Parathyroid adenoma (tissue), 2 donors: Measurements from ENCODE around the gene DCDC2B.

Experiments used
- H2AFZ ChIP-seq: fragments of 300-600 bp; sonication (generic); one replicate; pipeline ENCODE4 v1.7.0; 2017; ENCODE audit warnings: antibody characterized with exemption, mild to moderate bottlenecking
- H3K27ac ChIP-seq: fragments of 300-600 bp; sonication (generic); one replicate; pipeline ENCODE4 v1.7.0; 2017
- H3K27me3 ChIP-seq: fragments of 300-600 bp; sonication (generic); one replicate; pipeline ENCODE4 v1.7.0; 2017; ENCODE audit warnings: low read length; ENCODE audit not compliant: control insufficient read depth, insufficient read depth
- H3K36me3 ChIP-seq: fragments of 300-600 bp; sonication (generic); one replicate; pipeline ENCODE4 v1.7.0; 2017; ENCODE audit warnings: low read length; ENCODE audit not compliant: control insufficient read depth, insufficient read depth
- H3K4me1 ChIP-seq: fragments of 300-600 bp; sonication (generic); one replicate; pipeline ENCODE4 v1.7.0; 2017; ENCODE audit warnings: control low read depth
- H3K4me2 ChIP-seq: fragments of 300-600 bp; sonication (generic); one replicate; pipeline ENCODE4 v1.7.0; 2017; ENCODE audit warnings: low read length
- H3K4me3 ChIP-seq: fragments of 300-600 bp; sonication (generic); one replicate; pipeline ENCODE4 v1.7.0; 2017; ENCODE audit warnings: low read depth, low read length
- H3K79me2 ChIP-seq: fragments of 300-600 bp; sonication (generic); one replicate; pipeline ENCODE4 v1.7.0; 2017; ENCODE audit warnings: control low read depth
- H3K9ac ChIP-seq: fragments of 300-600 bp; sonication (generic); one replicate; pipeline ENCODE4 v1.7.0; 2017; ENCODE audit warnings: mild to moderate bottlenecking
- H3K9me3 ChIP-seq: fragments of 300-600 bp; sonication (generic); one replicate; pipeline ENCODE4 v1.7.0; 2017; ENCODE audit warnings: low read length; ENCODE audit not compliant: control insufficient read depth
- CTCF ChIP-seq: fragments of 300-600 bp; sonication (generic); IDR thresholded peaks from one replicate; pipeline ENCODE4 v1.7.0; 2017; ENCODE audit warnings: antibody characterized with exemption, mild to moderate bottlenecking
- donor health status: primary hyperparathyroidism.

DCDC2B gene

GRCh38 chr1:32221581-32221979, 12.7 kb downstream of the DCDC2B start:
- H3K4me3 ChIP-seq = peak overlapping the region; percentile 99
- no peak overlapping the region for H3K9ac ChIP-seq
- no peak for TF ChIP-seq CTCF
- H2AFZ ChIP-seq = peak overlapping the region; percentile 81
- no peaks in the 10 kb centered on the region for H3K36me3 ChIP-seq
- H3K4me2 ChIP-seq = peak overlapping the region; percentile 96
- peaks cover 11% of the 10 kb centered on the region for H3K79me2 ChIP-seq
- no peaks in the 10 kb centered on the region for H3K27me3 ChIP-seq
- H3K4me1 ChIP-seq = peaks cover 13% of the 10 kb centered on the region
- peak overlapping the region; percentile 89 for H3K27ac ChIP-seq
- H3K9me3 ChIP-seq = no peaks in the 10 kb centered on the region

- Histone ChIP-seq H3K4me2 (peak within 1 kb of the TSS; percentile 96), H3K27me3 (no peaks in the 10 kb centered on the region), H3K27ac (peak within 1 kb of the TSS; percentile 89), H3K79me2 (peaks cover 11% of the 10 kb centered on the region), H2AFZ (peak within 1 kb of the TSS; percentile 81), H3K4me3 (peak within 1 kb of the TSS; percentile 99), H3K36me3 (no peaks in the 10 kb centered on the region), H3K9ac (peak within 1 kb of the TSS; percentile 57), H3K9me3 (no peaks in the 10 kb centered on the region), H3K4me1 (peaks cover 13% of the 10 kb centered on the region)
- TF ChIP-seq CTCF = no peak
Measured at GRCh38 chr1:32221980-32222755, 13.3 kb downstream of the DCDC2B start, which contains the start of the genes EIF3I and TMEM234. EIF3I (plus strand) TSS chr1:32222407; CDS start chr1:32222442, 35 bp downstream. TMEM234 (minus strand) TSS chr1:32222353; CDS start chr1:32222322, 31 bp downstream.

- peaks cover 11% of the 10 kb centered on the region for H3K79me2 ChIP-seq
- H3K4me1 ChIP-seq = peaks cover 13% of the 10 kb centered on the region
- H3K27me3 ChIP-seq = no peaks in the 10 kb centered on the region
- no peak for TF ChIP-seq CTCF
- peak overlapping the region; percentile 39 for H3K4me2 ChIP-seq
- no peaks in the 10 kb centered on the region for H3K9me3 ChIP-seq
- H3K4me3 ChIP-seq = no peak overlapping the region
- H3K27ac ChIP-seq = peak overlapping the region; percentile 32
- H2AFZ ChIP-seq = no peak overlapping the region
- no peaks in the 10 kb centered on the region for H3K36me3 ChIP-seq
- H3K9ac ChIP-seq = no peak overlapping the region
Measured at GRCh38 chr1:32223683-32224082, 14.8 kb downstream of the DCDC2B start.

- no peak overlapping the region for H3K4me3 ChIP-seq
- no peak overlapping the region for H2AFZ ChIP-seq
- H3K27ac ChIP-seq = no peak overlapping the region
- no peaks in the 10 kb centered on the region for H3K27me3 ChIP-seq
- peaks cover 11% of the 10 kb centered on the region for H3K79me2 ChIP-seq
- H3K4me2 ChIP-seq = no peak overlapping the region
- H3K9ac ChIP-seq = no peak overlapping the region
- H3K4me1 ChIP-seq = peaks cover 13% of the 10 kb centered on the region
- no peaks in the 10 kb centered on the region for H3K36me3 ChIP-seq
- no peaks in the 10 kb centered on the region for H3K9me3 ChIP-seq
- TF ChIP-seq CTCF = no peak
Measured at GRCh38 chr1:32224285-32224684, 15.4 kb downstream of the DCDC2B start.
